GM21390 (cell line): ENCODE measurements around the gene HOXC6.
"Not testable (repeated sequence)": the region's sequence is repeated elsewhere in the genome, so short reads cannot be mapped to it uniquely, and the experiment has no call there.

Source experiments
- ATAC-seq: cut with Tn5 transposase; IDR thresholded peaks from one replicate; pipeline ENCODE4 v1.9.1; 2021; ENCODE audit not compliant: unreplicated experiment

Gene HOXC6

DNA sequence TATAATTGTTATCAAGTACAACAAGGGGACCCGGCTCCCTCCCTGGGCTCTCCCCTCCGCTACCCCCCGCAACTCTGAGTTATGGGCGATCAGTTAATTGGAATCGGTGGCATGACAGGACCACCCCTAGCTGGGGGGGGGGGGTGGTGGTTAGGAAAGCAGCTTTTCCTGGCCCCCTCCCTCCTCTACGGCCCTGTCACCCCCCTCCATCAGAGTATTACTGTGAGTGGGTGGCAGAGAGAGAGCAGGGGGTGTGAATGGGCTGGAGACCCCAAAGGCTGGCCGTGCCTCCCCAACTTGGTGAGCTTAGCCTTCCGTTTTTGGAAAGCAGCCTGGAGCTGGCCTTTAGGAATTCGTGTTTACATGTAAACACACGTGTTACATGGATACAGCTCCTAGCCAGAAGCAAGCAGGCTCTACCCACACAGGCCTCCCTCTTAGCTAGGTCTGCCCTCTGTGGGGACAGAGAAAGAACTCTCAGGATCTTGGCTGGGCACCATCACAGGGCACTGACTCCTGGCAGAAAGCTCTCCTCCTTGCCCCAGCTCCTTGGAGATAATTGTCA lies 24.3 kb downstream of the HOXC6 start:
- no peak for ATAC-seq

DNA sequence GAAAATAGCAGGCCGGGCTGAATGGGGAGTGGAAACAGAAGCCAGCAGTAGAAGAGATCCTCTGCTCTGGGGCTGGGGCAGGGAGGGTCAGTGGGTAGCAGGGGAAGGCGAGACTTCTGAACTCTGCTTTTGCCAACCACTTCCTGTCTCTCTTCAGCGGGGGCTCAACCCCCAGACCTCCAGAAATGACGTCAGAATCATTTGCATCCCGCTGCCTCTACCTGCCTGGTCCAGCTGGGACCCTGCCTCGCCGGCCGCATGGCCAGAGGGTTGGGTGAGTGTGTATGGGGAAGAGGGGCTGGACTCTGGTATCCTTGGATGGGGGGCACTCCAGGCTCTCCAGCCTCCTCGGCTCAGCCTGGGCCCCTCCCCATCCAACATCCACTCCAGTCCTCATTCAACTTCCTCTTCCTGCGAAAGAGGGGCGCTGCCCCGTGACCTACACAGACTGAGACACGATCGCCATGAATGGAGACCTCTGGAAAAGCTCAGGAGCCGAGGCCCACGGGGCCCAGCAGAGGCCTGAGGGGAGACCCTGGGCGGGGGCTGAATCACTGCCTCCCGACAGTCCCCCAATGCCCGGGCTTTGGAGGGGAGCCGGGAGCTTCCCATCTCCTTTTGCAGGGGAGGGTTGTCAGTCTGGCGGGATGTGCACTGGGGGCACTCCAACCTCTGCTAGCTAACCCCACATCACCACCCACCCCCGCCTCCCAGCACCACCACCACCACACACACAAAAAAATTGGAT lies 24.9 kb downstream of the HOXC6 start:
- ATAC-seq = peak; percentile 66

DNA sequence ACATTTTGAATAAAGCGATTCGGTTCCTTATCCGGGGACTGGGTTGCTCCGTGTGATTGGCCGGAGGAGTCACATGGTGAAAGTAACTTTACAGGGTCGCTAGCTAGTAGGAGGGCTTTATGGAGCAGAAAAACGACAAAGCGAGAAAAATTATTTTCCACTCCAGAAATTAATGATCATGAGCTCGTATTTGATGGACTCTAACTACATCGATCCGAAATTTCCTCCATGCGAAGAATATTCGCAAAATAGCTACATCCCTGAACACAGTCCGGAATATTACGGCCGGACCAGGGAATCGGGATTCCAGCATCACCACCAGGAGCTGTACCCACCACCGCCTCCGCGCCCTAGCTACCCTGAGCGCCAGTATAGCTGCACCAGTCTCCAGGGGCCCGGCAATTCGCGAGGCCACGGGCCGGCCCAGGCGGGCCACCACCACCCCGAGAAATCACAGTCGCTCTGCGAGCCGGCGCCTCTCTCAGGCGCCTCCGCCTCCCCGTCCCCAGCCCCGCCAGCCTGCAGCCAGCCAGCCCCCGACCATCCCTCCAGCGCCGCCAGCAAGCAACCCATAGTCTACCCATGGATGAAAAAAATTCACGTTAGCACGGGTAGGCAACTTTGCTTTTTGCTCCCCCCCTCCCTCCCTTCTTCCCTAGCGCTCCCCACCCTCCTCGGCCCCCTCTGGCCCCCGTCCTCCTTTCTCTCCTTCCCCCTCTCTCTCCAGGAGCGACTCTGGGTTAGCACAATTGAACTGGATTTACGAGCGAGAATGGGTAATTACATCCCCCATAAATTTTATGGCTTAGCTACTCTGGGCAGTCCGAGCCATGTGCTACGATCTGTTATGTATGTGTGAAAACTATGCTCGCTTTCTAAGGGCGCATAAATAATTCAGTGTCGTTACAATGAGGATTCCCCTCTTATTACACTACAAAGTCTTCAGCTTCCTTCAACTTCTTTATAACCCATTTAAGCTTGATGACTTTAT lies 25.8 kb downstream of the HOXC6 start, which contains the start of gene HOXC4:
Gene HOXC4, plus strand, starts transcription at position 85 of the 991 bp plus-strand sequence. Its CDS starts 88 bp downstream, at position 173.
- peak; percentile 43 for ATAC-seq

DNA sequence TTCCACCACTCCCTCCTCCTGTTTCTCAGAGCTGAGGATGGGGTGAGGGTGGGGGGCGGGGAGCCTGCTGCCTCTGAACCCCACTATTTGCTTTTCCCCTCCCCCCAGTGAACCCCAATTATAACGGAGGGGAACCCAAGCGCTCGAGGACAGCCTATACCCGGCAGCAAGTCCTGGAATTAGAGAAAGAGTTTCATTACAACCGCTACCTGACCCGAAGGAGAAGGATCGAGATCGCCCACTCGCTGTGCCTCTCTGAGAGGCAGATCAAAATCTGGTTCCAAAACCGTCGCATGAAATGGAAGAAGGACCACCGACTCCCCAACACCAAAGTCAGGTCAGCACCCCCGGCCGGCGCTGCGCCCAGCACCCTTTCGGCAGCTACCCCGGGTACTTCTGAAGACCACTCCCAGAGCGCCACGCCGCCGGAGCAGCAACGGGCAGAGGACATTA lies 26.5 kb downstream of the HOXC6 start:
- ATAC-seq = no peak

DNA sequence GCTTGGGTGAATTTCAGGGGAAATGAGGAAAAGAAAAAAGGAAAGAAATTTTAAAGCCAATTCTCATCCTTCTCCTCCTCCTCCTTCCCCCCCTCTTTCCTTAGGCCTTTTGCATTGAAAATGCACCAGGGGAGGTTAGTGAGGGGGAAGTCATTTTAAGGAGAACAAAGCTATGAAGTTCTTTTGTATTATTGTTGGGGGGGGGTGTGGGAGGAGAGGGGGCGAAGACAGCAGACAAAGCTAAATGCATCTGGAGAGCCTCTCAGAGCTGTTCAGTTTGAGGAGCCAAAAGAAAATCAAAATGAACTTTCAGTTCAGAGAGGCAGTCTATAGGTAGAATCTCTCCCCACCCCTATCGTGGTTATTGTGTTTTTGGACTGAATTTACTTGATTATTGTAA lies 27.3 kb downstream of the HOXC6 start:
- no peak for ATAC-seq

DNA sequence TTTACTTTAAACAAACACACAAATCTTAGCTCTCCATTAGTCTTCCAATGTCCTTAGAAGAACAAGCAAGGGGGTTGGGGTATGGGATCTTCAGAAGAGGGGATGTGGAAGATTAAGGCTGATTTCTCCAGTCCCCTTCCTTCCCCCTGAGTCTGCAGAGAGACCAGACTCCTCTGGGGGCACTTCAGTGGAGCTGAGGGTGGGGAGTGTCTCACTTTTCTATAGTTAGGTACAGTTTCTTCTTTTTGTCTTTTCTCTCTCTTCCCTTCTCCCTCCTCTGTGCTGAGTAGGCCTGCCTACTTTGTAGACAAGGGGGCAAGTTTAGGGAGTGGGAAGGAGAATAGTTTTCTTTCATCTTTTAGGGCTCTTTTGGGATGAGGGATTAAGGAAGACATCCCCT lies 27.9 kb downstream of the HOXC6 start:
- ATAC-seq = no peak

DNA sequence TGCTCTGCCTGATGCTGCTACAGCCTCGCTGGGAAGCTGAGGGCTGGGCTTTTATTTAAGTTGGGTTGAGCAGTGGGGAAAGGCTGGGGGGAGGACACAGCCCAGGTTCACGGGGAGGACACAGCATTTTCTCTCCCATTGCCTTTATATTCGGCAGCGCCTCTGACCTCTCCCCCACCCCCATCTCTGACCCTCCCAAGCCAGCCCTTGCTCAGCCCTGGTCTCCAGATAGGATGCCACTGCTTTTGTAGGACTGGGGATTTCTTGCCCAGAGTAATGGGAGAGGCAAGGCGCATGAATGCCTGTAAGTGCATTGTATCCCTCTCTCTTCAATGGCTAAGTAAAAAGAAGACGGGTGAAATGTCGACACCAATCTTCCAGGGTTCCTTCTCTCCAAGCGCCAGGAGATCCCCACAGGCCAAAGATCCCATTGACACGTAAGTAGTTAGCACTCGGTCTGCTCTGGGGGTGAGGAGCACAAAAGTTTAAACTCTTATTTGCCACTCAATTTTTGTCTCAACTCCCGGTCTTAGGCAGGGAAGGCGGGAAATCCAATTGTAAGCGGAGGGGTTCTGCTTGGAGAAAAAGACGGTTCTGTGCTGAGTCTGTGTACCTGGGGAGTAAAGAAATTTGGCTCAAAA lies 30.0 kb downstream of the HOXC6 start:
- ATAC-seq = no peak

DNA sequence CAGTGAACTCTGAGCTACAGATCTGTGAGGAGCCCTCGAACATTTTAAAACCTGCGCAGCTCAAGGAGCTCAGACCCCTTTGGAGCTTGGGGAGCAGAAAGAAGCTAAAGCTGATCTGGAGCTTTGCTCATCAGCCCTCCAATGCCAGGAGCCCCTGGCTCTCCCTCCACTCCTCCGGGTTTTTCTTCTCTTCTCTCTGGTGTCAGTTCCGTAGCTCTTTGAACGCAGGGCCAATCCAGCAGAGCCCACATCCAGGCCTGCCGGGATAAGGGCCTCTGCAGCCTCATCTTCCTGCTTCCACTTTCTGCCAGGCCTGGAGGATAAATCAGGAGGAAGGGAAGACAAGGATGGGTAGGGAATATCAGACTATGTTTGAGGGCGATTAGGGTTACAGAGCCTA lies 31.4 kb downstream of the HOXC6 start:
- ATAC-seq = no peak

DNA sequence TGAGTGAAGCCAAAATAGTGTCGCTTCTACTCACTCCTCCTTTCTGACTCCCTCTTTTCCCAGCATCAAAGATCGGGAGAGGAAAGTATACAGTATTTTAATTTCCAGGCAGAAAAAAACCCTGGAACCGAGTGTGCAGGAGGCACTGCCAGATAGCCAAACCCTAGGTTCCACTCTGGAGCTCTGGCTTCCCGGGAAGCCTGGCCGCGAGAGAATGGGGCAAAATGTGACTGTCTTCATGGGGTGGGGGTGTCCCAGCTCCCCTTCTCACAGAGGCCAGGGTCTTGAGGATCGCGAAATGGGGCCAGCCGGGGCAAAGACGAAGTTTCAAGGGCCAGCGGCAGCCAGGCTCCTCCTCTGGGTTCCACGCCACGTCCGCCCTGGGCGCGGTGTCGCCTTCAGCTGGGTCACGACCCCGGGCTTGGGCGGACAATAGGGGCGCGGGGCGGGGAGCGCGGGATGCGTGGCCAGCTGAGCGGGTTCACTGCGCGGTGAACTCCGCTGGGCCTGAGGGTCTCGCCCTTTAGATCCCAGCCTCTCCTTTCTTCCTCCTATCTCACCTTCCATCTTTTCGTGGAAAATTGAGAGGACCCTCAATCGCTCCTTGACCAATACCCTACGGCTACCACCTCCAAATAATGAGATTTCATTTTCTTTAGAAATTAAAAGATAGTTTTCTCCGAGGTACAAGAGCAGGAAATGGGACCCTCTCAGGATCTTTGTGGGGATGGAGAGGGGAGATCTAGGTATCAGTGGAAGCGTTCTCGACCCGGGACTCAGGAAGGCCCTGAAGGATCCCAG lies 32.1 kb downstream of the HOXC6 start:
- ATAC-seq = no peak

DNA sequence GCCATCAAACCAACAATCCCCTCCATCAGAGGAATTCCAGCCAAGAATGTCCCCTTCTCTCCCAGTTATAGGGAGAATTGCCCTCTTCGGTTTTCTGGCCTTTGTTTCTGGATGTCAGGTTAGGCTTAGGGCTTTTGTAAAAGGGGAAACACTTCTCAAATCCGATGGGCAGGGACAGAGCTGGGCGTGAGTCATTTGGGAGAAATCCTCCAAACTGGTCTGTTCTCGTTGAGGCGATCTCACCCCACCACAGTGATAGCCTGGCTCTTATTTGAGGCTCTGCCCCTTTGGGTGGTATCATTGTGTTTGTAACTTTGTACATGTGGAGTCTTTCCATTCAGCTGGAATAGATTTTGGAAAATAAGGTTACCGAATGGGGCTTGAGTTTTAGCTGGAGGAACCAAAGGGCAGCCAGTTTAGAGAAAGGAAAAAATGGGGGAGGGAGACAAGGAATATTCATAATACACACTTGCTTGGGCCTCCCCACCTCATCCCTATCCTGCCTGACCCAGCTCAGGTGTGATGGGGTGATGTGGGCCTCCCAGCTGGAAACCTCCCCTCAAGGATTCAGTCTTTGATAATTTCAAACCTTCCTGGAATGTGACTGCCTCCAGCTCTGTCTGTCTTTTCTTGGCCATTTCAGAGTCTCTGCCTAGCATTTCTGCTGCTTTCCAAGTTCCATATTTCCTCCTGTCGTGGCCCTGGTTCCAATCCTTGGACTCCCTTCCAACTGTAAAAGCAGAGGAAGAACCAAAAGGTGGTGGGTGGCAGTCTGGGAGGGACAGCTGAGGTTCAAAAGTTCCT lies 32.9 kb downstream of the HOXC6 start:
- no peak for ATAC-seq

DNA sequence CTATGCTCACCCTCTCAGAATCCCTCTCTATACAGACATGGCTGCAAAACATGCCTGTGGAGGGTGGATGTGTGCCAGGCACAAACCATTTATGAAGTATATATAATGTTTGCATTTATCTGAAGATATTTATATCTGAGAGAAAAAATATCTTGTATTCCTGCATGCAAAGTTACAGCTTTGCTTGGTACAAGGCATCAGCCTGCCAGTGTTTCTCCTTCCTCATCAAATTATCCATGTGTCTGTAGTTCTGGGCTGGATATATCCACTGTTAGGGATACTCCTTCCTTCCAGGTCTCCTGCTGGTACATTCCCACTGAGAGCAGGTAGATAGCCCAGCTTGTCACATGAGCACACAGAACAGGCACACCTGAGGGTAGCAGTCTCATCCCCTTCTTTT lies 37.4 kb downstream of the HOXC6 start:
- no peak for ATAC-seq

DNA sequence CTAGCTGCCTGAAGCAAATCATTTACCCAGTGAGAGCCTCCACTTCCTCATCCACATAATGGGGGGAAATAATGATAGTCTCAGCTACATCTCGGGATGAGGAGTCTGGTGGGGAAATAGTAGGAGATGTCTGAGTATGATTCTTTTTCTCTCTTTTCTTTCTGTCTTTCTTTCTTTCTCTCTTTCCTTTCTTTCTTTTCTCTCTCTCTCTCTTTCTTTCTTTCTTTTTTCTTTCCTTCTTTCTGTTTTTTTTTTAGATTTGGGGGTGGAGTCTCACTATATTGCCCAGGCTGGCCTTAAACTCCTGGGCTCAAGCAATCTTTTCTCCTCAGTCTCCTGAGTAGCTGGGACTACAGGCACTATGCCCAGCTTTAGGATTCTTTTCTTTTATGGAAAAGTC lies 38.2 kb downstream of the HOXC6 start:
- no peak for ATAC-seq

DNA sequence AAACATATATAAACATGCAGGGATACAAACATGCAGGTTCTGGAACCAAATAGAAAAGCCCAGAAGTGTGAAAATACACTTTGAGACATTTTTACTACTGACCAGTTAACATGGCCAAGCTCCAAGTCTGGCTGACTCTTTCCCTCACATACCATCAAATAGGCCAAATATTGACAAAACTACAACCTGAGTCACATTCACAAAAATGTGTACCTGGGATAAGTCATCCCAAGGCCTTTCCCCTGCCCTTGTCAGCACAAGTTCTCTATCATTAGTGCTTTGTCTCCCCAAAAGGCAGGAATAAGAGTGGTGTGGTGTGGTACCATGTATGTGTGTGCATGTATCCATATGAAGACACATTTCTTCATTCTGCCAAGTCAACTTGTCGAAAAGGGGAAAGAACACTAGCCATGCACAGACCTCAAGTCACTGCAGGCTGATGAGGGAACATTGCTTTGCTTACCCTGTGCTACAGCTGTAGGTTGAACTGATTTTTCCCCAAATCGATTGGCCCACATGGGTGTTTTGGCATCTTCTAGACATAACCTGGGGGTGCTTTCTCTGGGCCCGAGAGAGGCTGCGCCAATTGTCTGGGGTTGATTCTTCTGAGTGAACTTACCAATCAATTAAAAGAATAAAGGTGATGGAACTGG lies 40.3 kb downstream of the HOXC6 start:
- no peak for ATAC-seq

DNA sequence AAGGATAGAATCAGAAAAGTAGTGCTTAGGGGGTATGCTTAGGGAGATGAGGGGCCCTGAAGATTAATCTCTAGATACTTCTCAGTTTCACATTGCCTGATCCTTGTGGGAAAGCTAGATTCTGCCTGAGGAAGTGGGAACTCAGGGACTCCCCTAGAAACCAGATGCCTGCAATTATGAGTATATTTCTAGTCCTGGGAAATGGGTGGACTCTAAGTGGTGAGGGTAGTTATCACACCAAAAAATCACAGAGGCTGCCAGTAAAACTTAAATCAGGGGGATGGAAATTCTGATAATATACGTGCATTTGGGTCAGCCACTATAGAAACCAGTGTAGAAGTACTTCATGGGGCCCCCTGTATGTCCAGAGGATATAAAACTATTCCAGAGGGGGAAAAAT lies 43.7 kb downstream of the HOXC6 start:
- ATAC-seq = no peak

DNA sequence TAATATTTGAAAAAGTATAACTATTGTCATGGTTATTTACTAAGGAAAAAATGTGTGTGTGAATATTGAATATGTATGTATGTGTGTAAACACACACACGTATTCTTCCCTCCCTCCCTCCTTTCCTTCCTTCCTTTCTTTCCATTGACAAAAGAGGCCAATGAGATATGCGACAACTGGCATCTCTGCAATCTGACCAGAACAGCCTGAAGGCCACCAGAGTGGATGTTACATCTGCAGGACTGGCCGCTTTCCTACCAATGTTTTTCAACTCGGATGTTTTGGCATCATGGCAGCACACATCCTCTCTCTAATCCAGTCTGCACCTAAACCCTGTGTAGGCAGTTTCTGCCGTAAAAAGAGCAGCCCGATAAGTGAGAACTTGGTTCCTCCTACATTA lies 46.1 kb downstream of the HOXC6 start:
- no peak for ATAC-seq

DNA sequence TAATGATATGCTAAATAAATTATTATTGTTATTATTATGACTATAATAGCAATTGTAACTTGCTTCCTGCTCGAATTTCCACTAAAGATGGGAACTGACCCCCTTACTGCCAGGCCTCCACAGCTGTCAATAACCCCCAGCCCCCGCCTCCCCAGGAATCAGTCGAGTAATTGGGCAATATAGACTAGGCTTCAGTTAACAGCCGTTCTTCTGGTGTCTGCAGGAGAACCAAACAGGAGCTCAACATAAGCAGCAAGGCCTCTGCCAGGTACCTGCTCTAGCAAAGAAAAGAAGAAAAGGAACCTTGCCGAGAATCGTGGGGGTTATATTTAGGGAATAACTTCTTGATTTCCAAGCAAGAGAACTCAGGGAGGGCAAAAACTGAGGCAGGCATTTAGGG lies 47.2 kb downstream of the HOXC6 start:
- no peak for ATAC-seq

DNA sequence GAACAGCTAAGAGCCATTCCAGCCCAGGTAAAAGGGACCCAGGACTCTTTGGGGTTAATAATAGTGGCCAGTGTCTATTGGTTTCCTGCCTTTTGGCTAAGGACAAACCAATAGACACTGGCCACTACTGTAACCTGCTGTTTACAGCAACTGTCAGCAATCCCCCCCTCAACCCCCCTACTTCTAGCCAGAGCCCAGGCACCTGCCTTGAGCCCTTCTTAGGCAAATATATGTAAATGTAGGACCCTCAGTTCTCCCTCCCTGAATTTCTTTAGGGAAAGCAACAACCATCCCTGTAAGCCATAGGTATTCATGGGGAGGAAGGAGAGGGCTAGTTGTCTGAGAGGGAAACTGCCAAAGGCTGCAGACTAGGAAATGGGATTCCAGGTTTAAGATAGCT lies 47.7 kb downstream of the HOXC6 start:
- no peak for ATAC-seq

DNA sequence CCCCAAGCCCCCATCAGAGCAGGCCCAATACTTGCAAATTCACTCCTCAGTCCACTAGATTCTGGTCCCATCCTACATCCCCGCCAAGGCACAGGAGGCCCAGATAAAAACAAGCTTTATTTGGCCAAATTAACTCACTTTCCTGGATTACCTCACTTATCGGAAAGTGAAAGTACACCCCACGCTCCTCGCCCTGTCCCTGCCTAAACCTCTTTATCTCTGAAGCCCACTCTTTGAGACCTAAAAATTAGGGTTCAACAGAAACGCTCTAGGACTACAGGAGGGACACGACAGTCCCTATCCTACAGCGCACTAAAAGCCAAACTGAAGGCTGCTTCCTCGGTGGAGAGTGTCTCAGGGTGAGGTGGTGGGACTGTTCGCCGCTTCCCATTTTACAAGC lies 49.6 kb downstream of the HOXC6 start:
- not testable (repeated sequence) for ATAC-seq

DNA sequence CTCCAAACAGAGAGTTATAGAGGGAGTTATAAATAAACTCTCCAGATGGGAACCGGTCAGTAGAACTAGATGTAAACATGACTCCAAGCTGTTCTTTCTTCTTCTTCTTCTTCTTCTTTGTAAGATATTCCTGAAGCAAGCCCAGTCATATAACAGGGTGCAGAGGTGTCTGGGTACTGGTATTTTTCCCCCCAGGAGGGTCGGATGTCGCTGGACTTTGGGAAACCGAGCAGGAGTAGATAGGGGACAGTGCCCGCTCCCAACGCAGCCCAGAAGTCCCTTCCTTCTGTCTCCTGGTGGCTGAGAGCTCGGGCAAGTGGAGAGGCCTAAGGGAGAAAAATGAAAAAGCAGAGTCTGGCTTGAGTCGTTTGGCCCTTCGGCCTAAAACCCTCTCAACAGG lies 50.9 kb downstream of the HOXC6 start:
- ATAC-seq = not testable (repeated sequence)
